ENCODE results near the gene CELF1. TPM values are rescaled to one million over a fixed set of nuclear protein-coding genes. Genes with fewer than 3 reads are reported as not detected.

CELF1 gene
- total RNA-seq, 2 experiments from 2014 or later, result 104 to 105 TPM

DNA sequence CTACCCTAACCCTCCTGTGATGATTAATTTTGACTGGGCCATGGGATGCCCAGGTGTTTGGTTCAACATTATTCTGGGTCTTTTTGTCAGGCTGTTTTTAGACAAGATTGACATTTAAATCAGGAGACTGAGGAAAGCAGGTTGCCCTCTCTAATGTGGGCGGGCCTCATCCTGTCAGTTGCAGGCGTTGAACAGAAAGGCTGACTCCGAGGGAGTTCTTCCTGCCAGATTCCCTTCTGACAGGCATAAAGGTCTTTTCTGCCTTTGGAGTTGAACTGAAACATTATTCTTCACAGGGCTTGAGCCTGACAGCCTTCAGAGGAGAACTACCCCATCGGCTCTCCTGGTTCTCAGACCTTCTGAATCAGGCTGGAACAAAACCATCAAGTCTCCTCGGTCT, 122.4 kb downstream of the CELF1 start:
- CTCF ChIA-PET, result no interaction called here

DNA sequence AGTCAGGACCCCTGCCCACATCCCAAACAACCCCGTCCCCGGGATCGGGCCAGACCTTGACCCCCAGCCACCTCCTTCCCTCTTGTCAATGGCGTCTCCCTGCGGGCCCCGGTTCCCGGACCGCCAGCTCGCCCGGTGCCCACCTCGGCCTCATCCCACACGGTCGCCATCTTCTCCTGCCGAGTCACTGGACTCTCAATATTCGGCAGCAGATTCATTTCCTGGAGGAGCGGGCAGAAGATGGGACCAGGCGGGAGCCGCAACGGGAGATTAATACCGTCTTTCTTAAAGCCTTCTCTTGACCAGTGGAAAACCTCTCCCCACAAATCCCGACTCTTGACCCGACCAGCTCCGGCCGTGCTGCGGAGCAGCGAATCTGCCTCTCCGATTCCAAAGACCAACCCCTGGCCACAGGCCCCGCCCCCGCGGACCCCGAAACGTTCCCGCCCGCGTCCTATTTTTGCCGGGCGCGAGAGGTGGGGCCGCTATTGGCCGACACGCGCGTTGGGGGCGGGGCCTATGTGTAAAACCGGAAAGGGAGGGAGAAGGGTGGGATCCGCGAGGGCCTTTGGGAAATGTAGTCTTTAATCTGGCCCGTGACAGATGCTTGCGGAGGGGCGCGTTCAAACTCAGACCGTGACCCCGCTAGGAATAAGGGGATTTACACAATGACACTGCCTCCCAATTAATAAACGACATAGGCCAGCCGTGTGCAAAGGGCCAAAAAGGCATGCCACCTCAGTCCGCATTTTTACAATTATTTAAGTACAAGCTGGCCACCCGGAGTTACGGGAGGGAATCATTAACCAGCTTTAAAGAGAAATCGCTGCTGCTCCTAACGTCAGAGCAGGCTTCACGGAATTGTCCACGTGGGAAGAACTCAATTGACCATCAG, 126.6 kb downstream of the CELF1 start, which contains the start of gene PSMC3:
PSMC3 (minus strand) TSS at position 378 of the 895 bp plus-strand sequence; CDS start at position 218, 160 bp downstream.
- H3K27ac Mint-ChIP-seq, result peak within 1 kb of the TSS; percentile 98
- ChIA-PET POLR2A (interaction anchor here (0.8 to 4.9 kb wide), 16 partner anchors 10 to 726 kb away, joined by 3 to 48 read pairs (median 4); partner anchors contain the start of genes ARFGAP2, ARHGAP1, KBTBD4 and MADD), CTCF (interaction anchor here (0.8 to 6.0 kb wide), 7 partner anchors 15 to 191 kb away, joined by 3 to 59 read pairs (median 4); partner anchors contain the start of gene SLC39A13)
- no peaks in the 10 kb centered on the region for H3K9me3 Mint-ChIP-seq
- H3K27me3 Mint-ChIP-seq, result no peaks in the 10 kb centered on the region
- peak within 1 kb of the TSS; percentile 97 for H3K4me3 Mint-ChIP-seq
- peaks cover 29% of the 10 kb centered on the region for H3K4me1 Mint-ChIP-seq
- DNase-seq, result peak; percentile 99
- peaks cover 35% of the 10 kb centered on the region for H3K36me3 Mint-ChIP-seq (ENCODE audit: low read depth)

More for the DNA sequence above, 122.4 kb downstream of the CELF1 start:
- Mint-ChIP-seq H3K36me3 (ENCODE audit: low read depth) (peaks cover 5% of the 10 kb centered on the region), H3K27ac (no peak overlapping the region), H3K4me1 (peaks cover 11% of the 10 kb centered on the region), H3K4me3 (no peak overlapping the region), H3K9me3 (no peaks in the 10 kb centered on the region), H3K27me3 (no peaks in the 10 kb centered on the region)
- POLR2A ChIA-PET, result no interaction called here
- DNase-seq, result no peak

DNA sequence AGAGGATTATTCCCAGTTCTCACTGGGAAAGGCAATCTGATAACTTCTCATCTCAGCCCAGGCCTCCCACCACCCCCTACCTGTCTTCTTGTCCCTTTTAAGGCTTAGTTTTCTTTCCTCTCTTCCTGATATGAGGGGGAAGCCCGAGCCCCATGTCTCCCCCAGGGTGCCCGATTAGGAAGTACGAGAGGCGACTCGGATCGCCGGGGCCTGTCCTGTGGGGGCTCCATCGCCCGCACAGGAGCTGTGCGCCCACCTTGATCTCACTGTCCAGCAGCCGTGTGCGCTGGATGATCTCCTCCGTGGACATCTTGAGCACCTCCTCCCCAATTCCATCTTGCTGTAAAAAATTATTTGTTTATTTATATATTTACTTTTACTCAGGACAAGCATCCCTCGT, 127.3 kb downstream of the CELF1 start:
- POLR2A ChIA-PET, result interaction anchor here (0.8 to 4.9 kb wide), 14 partner anchors 9 to 725 kb away, joined by 3 to 48 read pairs (median 4); partner anchors contain the start of genes ARFGAP2, ARHGAP1, KBTBD4 and MADD
- DNase-seq, result no peak
- H3K4me1 Mint-ChIP-seq, result peaks cover 29% of the 10 kb centered on the region
- CTCF ChIA-PET, result interaction anchor here (1.9 to 6.0 kb wide), 2 partner anchors 15 to 52 kb away, joined by 10 to 59 read pairs; partner anchors contain the start of gene SLC39A13
- H3K27ac Mint-ChIP-seq, result peak overlapping the region; percentile 98
- H3K27me3 Mint-ChIP-seq, result no peaks in the 10 kb centered on the region
- peak overlapping the region; percentile 97 for H3K4me3 Mint-ChIP-seq
- peaks cover 38% of the 10 kb centered on the region for H3K36me3 Mint-ChIP-seq (ENCODE audit: low read depth)
- H3K9me3 Mint-ChIP-seq, result no peaks in the 10 kb centered on the region

DNA sequence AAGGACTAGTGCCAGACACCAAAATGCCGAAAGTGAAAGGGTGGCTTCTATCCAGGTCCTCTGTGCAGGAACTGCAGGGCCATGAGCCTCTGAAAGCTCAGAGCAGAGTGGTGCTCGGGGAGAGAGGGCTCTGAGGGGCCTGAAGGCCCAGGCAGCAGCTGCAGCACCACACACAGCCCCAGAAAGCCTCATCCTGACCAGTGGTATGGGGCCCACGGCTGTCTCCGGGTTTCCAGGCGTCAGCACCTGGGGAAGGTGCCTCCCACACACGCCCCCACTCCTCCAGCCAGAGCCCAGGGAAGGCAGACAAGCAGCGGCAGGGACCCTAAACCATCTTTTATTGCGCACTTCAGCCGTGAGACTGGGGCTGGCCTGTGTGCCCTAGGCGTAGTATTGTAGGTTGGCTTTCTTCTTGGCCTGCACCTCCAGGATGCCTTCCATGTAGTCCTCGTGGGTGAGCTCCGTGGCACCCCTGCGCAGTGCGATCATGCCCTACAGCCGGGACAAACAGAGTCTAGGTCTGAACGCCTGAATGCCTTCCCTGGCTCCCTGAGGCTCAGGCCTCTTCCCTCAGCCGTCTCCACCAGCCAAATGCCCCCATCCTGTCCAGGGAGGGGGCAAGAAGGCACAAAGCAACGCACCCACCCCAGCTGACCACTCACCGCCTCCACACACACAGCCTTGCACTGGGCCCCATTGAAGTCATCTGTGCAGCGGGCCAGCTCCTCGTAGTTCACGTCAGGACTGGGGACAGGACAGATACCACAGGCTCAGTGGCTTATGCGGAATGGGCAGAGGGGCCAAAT, 134.3 kb downstream of the CELF1 start:
- H3K9me3 Mint-ChIP-seq, result no peaks in the 10 kb centered on the region
- POLR2A ChIA-PET, result interaction anchor here (1.9 kb wide), 1 partner anchor 10 kb away, joined by 9 read pairs; the partner anchor contains the start of gene SLC39A13
- H3K27me3 Mint-ChIP-seq, result no peaks in the 10 kb centered on the region
- DNase-seq, result no peak
- no peak overlapping the region for H3K4me3 Mint-ChIP-seq
- peaks cover 2% of the 10 kb centered on the region for H3K4me1 Mint-ChIP-seq
- H3K27ac Mint-ChIP-seq, result no peak overlapping the region
- H3K36me3 Mint-ChIP-seq (ENCODE audit: low read depth), result peaks cover 52% of the 10 kb centered on the region
- CTCF ChIA-PET, result no interaction called here

DNA sequence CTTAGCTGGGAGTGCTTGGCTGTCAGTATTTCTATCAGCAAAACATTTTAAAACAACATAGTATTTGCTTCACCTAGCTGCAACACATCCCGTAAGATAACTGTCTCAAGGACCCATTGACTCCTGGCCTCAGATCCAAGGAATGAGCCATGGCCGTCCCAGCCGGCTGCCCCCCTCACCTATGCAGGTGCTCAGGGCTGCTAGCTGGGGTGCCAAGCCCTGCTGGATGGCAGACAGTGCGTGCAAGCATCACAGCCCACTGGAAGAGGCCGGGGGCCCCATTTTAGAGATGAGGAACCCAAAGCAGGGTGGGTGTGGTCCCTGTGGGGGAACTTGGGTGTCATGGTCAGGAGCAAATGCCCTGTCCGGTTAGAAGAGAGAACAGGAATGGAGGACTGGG, 135.2 kb downstream of the CELF1 start:
- peaks cover 2% of the 10 kb centered on the region for H3K4me1 Mint-ChIP-seq
- ChIA-PET POLR2A (interaction anchor here (1.9 to 2.7 kb wide), 2 partner anchors 8 to 9 kb away, joined by 9 to 20 read pairs; partner anchors contain the start of genes PSMC3 and SLC39A13), CTCF (no interaction called here)
- H3K9me3 Mint-ChIP-seq, result no peaks in the 10 kb centered on the region
- H3K36me3 Mint-ChIP-seq (ENCODE audit: low read depth), result peaks cover 50% of the 10 kb centered on the region
- no peak overlapping the region for H3K27ac Mint-ChIP-seq
- H3K27me3 Mint-ChIP-seq, result no peaks in the 10 kb centered on the region
- no peak for DNase-seq
- no peak overlapping the region for H3K4me3 Mint-ChIP-seq

DNA sequence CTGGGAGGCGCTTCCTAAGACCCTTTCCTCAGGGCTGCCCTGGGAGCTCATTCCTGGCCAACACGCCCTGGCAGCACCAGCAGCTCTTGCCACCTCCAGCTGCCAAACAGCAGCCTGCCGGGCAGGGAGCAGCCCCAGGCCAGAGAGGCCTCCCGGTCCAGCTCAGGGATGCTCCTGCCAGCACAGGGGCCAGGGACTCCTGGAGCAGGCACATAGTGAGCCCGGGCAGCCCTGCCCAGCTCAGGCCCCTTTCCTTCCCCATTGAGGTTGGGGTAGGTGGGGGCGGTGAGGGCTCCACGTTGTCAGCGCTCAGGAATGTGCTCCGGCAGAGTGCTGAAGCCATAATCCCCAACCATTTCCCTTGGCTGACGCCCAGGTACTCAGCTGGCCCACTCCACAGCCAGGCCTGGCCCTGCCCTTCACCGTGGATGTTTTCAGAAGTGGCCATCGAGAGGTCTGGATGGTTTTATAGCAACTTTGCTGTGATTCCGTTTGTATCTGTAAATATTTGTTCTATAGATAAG, 136.9 kb downstream of the CELF1 start:
- Mint-ChIP-seq H3K9me3 (no peaks in the 10 kb centered on the region), H3K36me3 (ENCODE audit: low read depth) (peaks cover 38% of the 10 kb centered on the region), H3K4me3 (no peak overlapping the region), H3K4me1 (peaks cover 2% of the 10 kb centered on the region), H3K27ac (no peak overlapping the region), H3K27me3 (no peaks in the 10 kb centered on the region)
- ChIA-PET CTCF (no interaction called here), POLR2A (interaction anchor here (1.2 to 2.7 kb wide), 2 partner anchors 9 to 13 kb away, joined by 3 to 20 read pairs; partner anchors contain the start of gene PSMC3)
- no peak for DNase-seq

Other genes starting within 250 kb of the CELF1 start
- gene MYBPC3, start 200.4 kb downstream of the CELF1 start, total RNA-seq, result not detected
- not detected for gene SPI1, start 174.6 kb downstream of the CELF1 start, total RNA-seq
- 10 to 100 TPM; 23.6 to 24.2 TPM for gene SLC39A13, start 144.5 kb downstream of the CELF1 start, total RNA-seq
- 100 to 1,000 TPM; 111 to 112 TPM for gene PSMC3, start 126.7 kb downstream of the CELF1 start, total RNA-seq
- under 1 TPM; 0.30 to 0.65 TPM for gene RAPSN, start 104.0 kb downstream of the CELF1 start, total RNA-seq
- gene PTPMT1, start 12.5 kb upstream of the CELF1 start, total RNA-seq, result 10 to 100 TPM; 42.3 to 45.2 TPM
- 10 to 100 TPM; 18.1 to 18.2 TPM for gene KBTBD4, start 25.8 kb upstream of the CELF1 start, total RNA-seq
- gene NDUFS3, start 25.9 kb upstream of the CELF1 start, total RNA-seq, result 10 to 100 TPM; 95.6 to 99.9 TPM
- gene FAM180B, start 33.5 kb upstream of the CELF1 start, total RNA-seq, result under 1 TPM in 1 of 2 experiments, not detected in 1; 0.15 TPM
- under 1 TPM; 0.25 to 0.68 TPM for gene C1QTNF4, start 41.3 kb upstream of the CELF1 start, total RNA-seq
- gene MTCH2, start 89.4 kb upstream of the CELF1 start, total RNA-seq, result 10 to 100 TPM; 87.8 to 91.7 TPM
- 1 to 10 TPM; 5.9 to 7.7 TPM for gene AGBL2, start 162.2 kb upstream of the CELF1 start, total RNA-seq
- 100 to 1,000 TPM; 123 to 136 TPM for gene FNBP4, start 214.2 kb upstream of the CELF1 start, total RNA-seq